HFFc6 (cell line): ENCODE results near the gene HOXB7. TPM values are rescaled to one million over a fixed set of nuclear protein-coding genes. Genes with fewer than 3 reads are reported as not detected.

Experiments
- DNase-seq: peaks from one replicate; pipeline ENCODE4 v3.0.0-alpha.2; 2018
- H3K27ac Mint-ChIP-seq: 2 replicates; pipeline ENCODE4 v1.8.0; 2020; ENCODE audit warnings: mild to moderate bottlenecking, mixed read lengths
- H3K27me3 Mint-ChIP-seq: 2 replicates; pipeline ENCODE4 v1.8.0; 2021; ENCODE audit warnings: mild to moderate bottlenecking, moderate library complexity, mixed read lengths; ENCODE audit not compliant: insufficient read depth
- H3K36me3 Mint-ChIP-seq: 2 replicates; pipeline ENCODE4 v1.8.0; 2021; ENCODE audit warnings: low read depth, mixed read lengths
- H3K4me1 Mint-ChIP-seq: 2 replicates; pipeline ENCODE4 v1.8.0; 2020; ENCODE audit warnings: low read depth, mixed read lengths
- H3K4me3 Mint-ChIP-seq: 2 replicates; pipeline ENCODE4 v1.8.0; 2020; ENCODE audit warnings: mild to moderate bottlenecking, moderate library complexity, mixed read lengths
- H3K9me3 Mint-ChIP-seq: 2 replicates; pipeline ENCODE4 v1.8.0; 2020; ENCODE audit warnings: mild to moderate bottlenecking, mixed read lengths
- CTCF ChIP-seq: fragments of 200-600 bp; sonication (generic); IDR thresholded peaks from 2 replicates; pipeline ENCODE4 v1.5.0; 2021; ENCODE audit warnings: antibody characterized with exemption, mild to moderate bottlenecking
- total RNA-seq, 6 experiments: library from RNA; stranded (reverse); fragmentation: NEBNext Ultra II Directional; extraction: Animal tissue kit (Norgen Biotek cat#: 25700); gene quantifications; 2 replicates in 1 of 6; 3 replicates in 5 of 6; pipeline ENCODE4 v1.2.3, GENCODE V29; 2021

The HOXB7 gene
- total RNA-seq, 6 experiments from 2014 or later = not detected

DNA sequence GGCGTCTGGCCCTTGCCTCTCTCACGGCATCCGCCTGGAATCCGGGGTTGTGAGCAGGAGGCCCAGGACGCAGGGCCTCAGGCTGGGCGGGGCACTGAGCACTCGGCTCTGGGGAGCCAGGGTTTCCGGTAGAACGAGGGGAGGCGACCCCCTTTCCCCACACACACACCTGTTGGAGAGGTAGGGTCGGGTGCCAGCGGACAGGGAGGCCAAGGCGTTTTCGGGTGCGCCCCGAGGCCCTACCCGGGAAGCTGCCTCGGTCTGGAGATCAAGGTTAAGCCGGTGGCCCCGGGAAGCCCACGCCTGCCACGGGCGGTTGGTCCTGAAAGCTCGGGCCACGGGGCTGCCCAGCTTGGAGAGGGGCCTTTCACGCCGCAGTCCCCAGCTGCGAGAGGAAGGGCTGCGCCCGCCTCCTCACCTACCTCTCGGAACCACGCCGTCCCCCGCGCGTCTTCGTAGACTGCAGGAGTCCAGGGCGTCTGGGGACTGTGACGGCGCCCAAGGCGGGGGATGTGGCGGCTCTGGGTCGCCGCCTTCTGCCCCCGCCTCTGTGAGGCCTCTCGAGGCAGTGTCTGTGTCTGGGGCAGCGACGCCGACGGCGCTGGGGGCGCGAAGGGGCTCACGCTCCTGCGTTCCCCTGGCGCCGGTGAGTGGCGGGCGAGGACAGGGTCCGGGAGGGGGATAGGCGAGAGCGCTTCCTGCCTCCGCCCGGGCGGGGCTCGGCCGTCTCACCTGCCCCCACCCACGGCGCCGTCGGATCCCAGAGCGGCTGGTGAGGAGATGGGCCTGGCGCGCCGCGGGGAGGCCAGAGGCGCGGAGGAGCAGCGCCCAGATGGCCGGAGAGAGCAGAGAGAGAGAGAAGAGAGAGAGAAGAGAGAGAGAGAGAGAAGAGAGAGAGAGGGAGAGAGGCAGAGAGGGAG is 35.6 kb upstream of the HOXB7 start:
- no peaks in the 10 kb centered on the region for H3K9me3 Mint-ChIP-seq
- H3K36me3 Mint-ChIP-seq = no peaks in the 10 kb centered on the region
- peaks cover 71% of the 10 kb centered on the region for H3K27me3 Mint-ChIP-seq
- peaks cover 6% of the 10 kb centered on the region; the same call in 1 of the 2 replicates for H3K4me1 Mint-ChIP-seq
- H3K27ac Mint-ChIP-seq = no peak overlapping the region
- peak overlapping the region; percentile 71; the same call in 1 of the 2 replicates for H3K4me3 Mint-ChIP-seq
- no peak for DNase-seq
- no peak for TF ChIP-seq CTCF

DNA sequence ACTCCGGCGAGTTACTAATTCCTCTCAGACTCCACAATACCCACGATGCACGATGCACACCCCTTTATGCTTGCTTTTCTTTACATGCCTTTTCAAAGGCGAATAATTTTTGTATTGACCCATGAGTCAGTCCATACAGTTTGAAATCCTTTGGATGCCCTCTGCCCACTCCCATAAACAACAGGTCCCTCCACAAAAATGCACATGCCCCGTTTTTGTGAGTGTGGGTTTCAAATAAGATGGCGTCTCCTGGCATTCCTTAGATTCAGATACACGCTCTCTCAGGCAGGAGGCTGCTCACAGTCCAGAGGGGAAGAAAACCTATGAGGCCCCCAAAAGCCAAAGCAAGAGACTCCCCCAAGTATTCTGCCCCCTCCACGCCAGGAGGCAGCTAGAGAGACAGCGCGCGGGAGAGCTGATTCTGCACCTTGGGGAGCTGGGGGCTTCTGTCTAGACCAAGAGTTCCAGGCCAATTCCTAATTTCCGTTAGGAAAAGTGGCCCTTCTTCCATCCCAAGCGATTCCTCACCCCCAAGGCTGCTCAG is 34.9 kb upstream of the HOXB7 start:
- no peak overlapping the region for H3K27ac Mint-ChIP-seq
- H3K36me3 Mint-ChIP-seq = no peaks in the 10 kb centered on the region
- peaks cover 6% of the 10 kb centered on the region; the same call in 1 of the 2 replicates for H3K4me1 Mint-ChIP-seq
- H3K9me3 Mint-ChIP-seq = no peaks in the 10 kb centered on the region
- H3K4me3 Mint-ChIP-seq = no peak overlapping the region
- DNase-seq = no peak
- peaks cover 76% of the 10 kb centered on the region for H3K27me3 Mint-ChIP-seq
- TF ChIP-seq CTCF = no peak

DNA sequence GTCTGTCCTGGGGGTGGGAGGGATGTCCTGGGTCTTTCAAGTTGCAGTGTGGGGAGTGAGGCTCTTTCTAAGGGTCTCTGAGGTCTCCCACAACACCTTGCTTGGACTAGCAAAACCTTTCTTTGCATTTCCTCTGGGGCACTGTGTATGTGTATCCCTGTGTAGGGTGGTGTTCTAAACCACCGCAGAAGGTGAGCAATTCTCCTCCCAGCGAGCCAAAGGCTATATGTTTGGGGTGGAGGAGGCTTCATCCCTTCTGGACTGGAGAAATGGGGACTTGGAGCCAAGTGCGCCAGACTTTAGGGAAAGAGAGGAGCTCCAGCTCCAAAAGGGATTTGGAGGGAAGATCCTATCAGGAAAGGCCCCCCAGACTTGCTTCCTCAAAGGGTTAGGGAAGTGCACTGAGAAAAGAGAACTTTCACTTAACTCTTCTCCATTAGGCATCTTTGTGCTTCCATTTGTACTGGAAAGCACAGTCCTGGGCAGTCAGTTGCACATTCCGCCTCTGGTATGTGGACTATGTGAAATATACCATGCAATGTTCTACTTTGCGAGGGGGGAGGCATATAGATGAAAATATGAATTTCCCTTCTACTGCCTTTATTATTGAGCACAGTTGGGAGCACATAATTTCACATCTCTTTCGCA is 34.2 kb upstream of the HOXB7 start:
- no peak overlapping the region for H3K27ac Mint-ChIP-seq
- DNase-seq = no peak
- H3K36me3 Mint-ChIP-seq = no peaks in the 10 kb centered on the region
- no peaks in the 10 kb centered on the region for H3K9me3 Mint-ChIP-seq
- TF ChIP-seq CTCF = no peak
- no peak overlapping the region for H3K4me3 Mint-ChIP-seq
- peaks cover 6% of the 10 kb centered on the region; the same call in 1 of the 2 replicates for H3K4me1 Mint-ChIP-seq
- peaks cover 79% of the 10 kb centered on the region for H3K27me3 Mint-ChIP-seq

DNA sequence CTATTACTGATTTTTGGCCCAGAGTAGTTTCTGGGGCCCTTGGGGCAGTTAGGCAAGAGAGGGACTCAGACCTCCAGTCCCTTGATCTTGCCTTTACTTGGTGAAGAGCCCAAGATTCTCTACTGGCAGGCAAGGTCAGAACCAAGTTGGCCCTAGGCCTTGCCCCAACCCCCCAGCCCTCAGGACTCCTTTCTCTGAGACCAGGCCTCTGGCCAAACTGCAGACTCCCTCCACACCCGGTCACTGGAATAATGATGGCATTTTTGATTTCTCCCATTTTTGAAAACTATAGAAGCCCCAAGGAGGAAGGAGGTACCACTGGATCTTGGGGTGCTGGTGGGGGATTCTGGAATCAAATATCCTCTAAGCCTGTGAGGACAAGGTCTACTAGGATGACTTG is 33.3 kb upstream of the HOXB7 start:
- no peak for DNase-seq
- Mint-ChIP-seq H3K9me3 (no peaks in the 10 kb centered on the region), H3K4me1 (peaks cover 6% of the 10 kb centered on the region; the same call in 1 of the 2 replicates), H3K4me3 (no peak overlapping the region), H3K36me3 (no peaks in the 10 kb centered on the region), H3K27me3 (peaks cover 82% of the 10 kb centered on the region), H3K27ac (no peak overlapping the region)
- TF ChIP-seq CTCF = no peak

- Mint-ChIP-seq H3K4me3 (no peak overlapping the region), H3K27me3 (peaks cover 87% of the 10 kb centered on the region), H3K4me1 (peaks cover 6% of the 10 kb centered on the region; the same call in 1 of the 2 replicates), H3K36me3 (no peaks in the 10 kb centered on the region), H3K9me3 (no peaks in the 10 kb centered on the region), H3K27ac (no peak overlapping the region)
- TF ChIP-seq CTCF = no peak
- no peak for DNase-seq
These were observed 32.8 kb upstream of the HOXB7 start for GRCh38 chr17:48643697-48644012.
